Lung (tissue), 12 donors: Measurements from ENCODE around the gene MINDY3. TPM values are rescaled to one million over a fixed set of nuclear protein-coding genes. Genes with fewer than 3 reads are reported as not detected.

Experiments
- ATAC-seq: fragments of 200-7000 bp; cut with Tn5 transposase; one replicate; pipeline ENCODE4 v1.9.1; 2020; ENCODE audit warnings: moderate number of reproducible peaks; ENCODE audit not compliant: insufficient read depth, low FRiP score
- DNase-seq, 3 donors: peaks; one replicate each; pipeline ENCODE4 v3.0.0-alpha.2; 2013 to 2017
- H3K27ac ChIP-seq, 2 donors: one replicate each; pipeline ENCODE4 v1.5.1; 2013; ENCODE audit warnings: mild to moderate bottlenecking in 2 of 2, moderate library complexity in 2 of 2, control low read depth in 1 of 2, inconsistent platforms in 1 of 2, low read depth in 1 of 2, low read length in 1 of 2
- H3K27me3 ChIP-seq, 3 donors: one replicate each; pipeline ENCODE4 v1.5.1; 2013; ENCODE audit warnings: low read length in 2 of 3; ENCODE audit not compliant: control insufficient read depth in 3 of 3, insufficient read depth in 3 of 3
- H3K36me3 ChIP-seq, 4 donors: one replicate each; pipeline ENCODE4 v1.5.1; 2013; ENCODE audit warnings: low read length in 4 of 4, mild to moderate bottlenecking in 1 of 4, moderate library complexity in 1 of 4; ENCODE audit not compliant: control insufficient read depth in 4 of 4, insufficient read depth in 4 of 4
- H3K4me1 ChIP-seq, 5 donors: one replicate each; pipeline ENCODE4 v1.5.1; 2013; ENCODE audit warnings: low read length in 5 of 5, mild to moderate bottlenecking in 2 of 5, moderate library complexity in 1 of 5; ENCODE audit not compliant: control insufficient read depth in 5 of 5, insufficient read depth in 5 of 5
- H3K4me3 ChIP-seq: one replicate; pipeline ENCODE4 v1.5.1; 2013; ENCODE audit warnings: mild to moderate bottlenecking, control low read depth, moderate library complexity
- H3K9ac ChIP-seq, 2 donors: one replicate each; pipeline ENCODE4 v1.5.1; 2013; ENCODE audit warnings: low read length in 2 of 2, control low read depth in 1 of 2; ENCODE audit not compliant: insufficient read depth in 1 of 2
- H3K9me3 ChIP-seq, 4 donors: one replicate each; pipeline ENCODE4 v1.5.1; 2013; ENCODE audit warnings: low read length in 3 of 4, mild to moderate bottlenecking in 1 of 4, moderate library complexity in 1 of 4; ENCODE audit not compliant: control insufficient read depth in 4 of 4, insufficient read depth in 3 of 4
- WGBS, 2 donors: extraction: QIAGEN DNeasy Blood & Tissue Kit; methylation state at CpG; one replicate each; pipeline ENCODE4 v1.1.7; 2013; 5-methylcytosine and 5-hydroxymethylcytosine counted together
- polyA plus RNA-seq, 2 donors: library from polyadenylated mRNA; stranded (reverse); fragments of 200-250 nt; gene quantifications; one replicate each; pipeline ENCODE4 v1.2.1, GENCODE V29; 2013
- total RNA-seq, 2 donors: library from RNA; depleted of rRNA in 1 of 2; stranded (reverse); fragments of >200 nt in 1 of 2; gene quantifications; one replicate each; pipeline ENCODE4 v1.2.1, GENCODE V29; 2014 to 2021
- TF ChIP-seq, protein P1 (sequence below): IDR thresholded peaks from 2 replicates; pipeline ENCODE4 v1.5.1; 2012; ENCODE audit warnings: mild to moderate bottlenecking; ENCODE audit errors: control extremely low read depth, extremely low read depth
- donor health status: control.
- donor health status: control.
- donor health status: Bipolar disorder and iron deficiency.
- donor health status: healthy.
- donor health status: DM: yes; HTN: yes; CAD: no.

Gene MINDY3
- total and polyA plus RNA-seq, 4 donors, result 13.9 to 61.7 (median 24.6) TPM

- Histone ChIP-seq H3K27me3 (no peaks in the 10 kb centered on the region), H3K27ac (no peak overlapping the region), H3K36me3 (no peaks in the 10 kb centered on the region), H3K4me1 (peaks cover 0 to 24% (median 3%) of the 10 kb centered on the region in 5 donors), H3K9ac (no peak overlapping the region), H3K9me3 (peaks cover 0 to 8% (median 2%) of the 10 kb centered on the region in 4 donors), H3K4me3 (no peak overlapping the region)
- ATAC-seq (no peak), DNase-seq (no peak)
- 82 to 97% methylated on average over 2 of the region's 2 CpGs for WGBS, 2 donors
- TF ChIP-seq, protein P1, sequence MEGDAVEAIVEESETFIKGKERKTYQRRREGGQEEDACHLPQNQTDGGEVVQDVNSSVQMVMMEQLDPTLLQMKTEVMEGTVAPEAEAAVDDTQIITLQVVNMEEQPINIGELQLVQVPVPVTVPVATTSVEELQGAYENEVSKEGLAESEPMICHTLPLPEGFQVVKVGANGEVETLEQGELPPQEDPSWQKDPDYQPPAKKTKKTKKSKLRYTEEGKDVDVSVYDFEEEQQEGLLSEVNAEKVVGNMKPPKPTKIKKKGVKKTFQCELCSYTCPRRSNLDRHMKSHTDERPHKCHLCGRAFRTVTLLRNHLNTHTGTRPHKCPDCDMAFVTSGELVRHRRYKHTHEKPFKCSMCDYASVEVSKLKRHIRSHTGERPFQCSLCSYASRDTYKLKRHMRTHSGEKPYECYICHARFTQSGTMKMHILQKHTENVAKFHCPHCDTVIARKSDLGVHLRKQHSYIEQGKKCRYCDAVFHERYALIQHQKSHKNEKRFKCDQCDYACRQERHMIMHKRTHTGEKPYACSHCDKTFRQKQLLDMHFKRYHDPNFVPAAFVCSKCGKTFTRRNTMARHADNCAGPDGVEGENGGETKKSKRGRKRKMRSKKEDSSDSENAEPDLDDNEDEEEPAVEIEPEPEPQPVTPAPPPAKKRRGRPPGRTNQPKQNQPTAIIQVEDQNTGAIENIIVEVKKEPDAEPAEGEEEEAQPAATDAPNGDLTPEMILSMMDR, result no peak
Measured at GRCh38 chr10:15730341-15730740, 130.0 kb downstream of the MINDY3 start.

DNA sequence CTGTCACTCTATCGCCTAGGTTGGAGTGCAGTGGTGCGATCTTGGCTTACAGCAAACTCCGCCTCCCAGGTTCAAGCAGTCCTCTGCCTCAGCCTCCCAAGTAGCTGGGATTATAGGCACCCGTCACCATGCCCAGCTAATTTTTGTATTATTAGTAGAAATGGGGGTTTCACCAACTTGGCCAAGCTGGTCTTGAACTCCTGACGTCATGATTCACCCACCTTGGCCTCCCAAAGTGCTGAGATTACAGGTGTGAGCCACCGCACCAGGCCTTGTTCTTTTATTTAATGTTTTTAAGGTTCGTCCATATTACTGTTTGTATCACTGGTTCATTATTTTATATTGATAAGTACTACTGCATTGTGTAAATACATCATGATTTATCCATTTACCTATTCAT lies 130.4 kb downstream of the MINDY3 start:
- no peak for DNase-seq
- Histone ChIP-seq H3K4me3 (no peak overlapping the region), H3K4me1 (peaks cover 0 to 22% (median 3%) of the 10 kb centered on the region in 5 donors), H3K27me3 (no peaks in the 10 kb centered on the region), H3K9me3 (peaks cover 0 to 8% (median 2%) of the 10 kb centered on the region in 4 donors), H3K27ac (no peak overlapping the region), H3K9ac (no peak overlapping the region), H3K36me3 (no peaks in the 10 kb centered on the region)
- TF ChIP-seq, protein P1, result no peak
- 89 to 97% methylated on average over 7 of the region's 7 CpGs for WGBS, 2 donors
- no peak for ATAC-seq

Other genes starting within 250 kb of the MINDY3 start
- gene ITGA8, start 140.6 kb downstream of the MINDY3 start, total RNA-seq, result 100 to 1,000 TPM in 1 of 2 donors, 10 to 100 TPM in 1; 22.5 to 124 TPM
- gene ITGA8, start 140.6 kb downstream of the MINDY3 start, polyA plus RNA-seq, result 1 to 10 TPM; 3.9 to 4.7 TPM